RWPE1 (cell line): ENCODE measurements around the gene CYP4A22.
"Not testable (repeated sequence)": the region's sequence is repeated elsewhere in the genome, so short reads cannot be mapped to it uniquely, and the experiment has no call there.

Experiments
- CTCF ChIA-PET: fragments of 350-600 bp; sonication (Branson Sonifier 250); formaldehyde crosslinking; extraction: SDS; loops from one replicate; lab custom pipeline; 2021; lab: Yijun Ruan, JAX
- POLR2A ChIA-PET: fragments of 400-600 bp; formaldehyde crosslinking; extraction: SDS; loops from one replicate; lab custom pipeline; 2020; ENCODE audit warnings: antibody characterized with exemption; ENCODE audit not compliant: low non-redundant PET; lab: Yijun Ruan, JAX
- DNase-seq: peaks from one replicate; pipeline ENCODE4 v3.0.0; 2012; ENCODE audit warnings: low spot score
- H3K27ac ChIP-seq: fragments of 450-650 bp; 2 replicates; pipeline ENCODE4 v1.5.1; 2017
- TF ChIP-seq, protein P1 (sequence below): fragments of 450-650 bp; conservative IDR thresholded peaks from 2 replicates; pipeline ENCODE4 v1.5.1; 2017; ENCODE audit warnings: low read depth, mild to moderate bottlenecking

CYP4A22 gene

DNA sequence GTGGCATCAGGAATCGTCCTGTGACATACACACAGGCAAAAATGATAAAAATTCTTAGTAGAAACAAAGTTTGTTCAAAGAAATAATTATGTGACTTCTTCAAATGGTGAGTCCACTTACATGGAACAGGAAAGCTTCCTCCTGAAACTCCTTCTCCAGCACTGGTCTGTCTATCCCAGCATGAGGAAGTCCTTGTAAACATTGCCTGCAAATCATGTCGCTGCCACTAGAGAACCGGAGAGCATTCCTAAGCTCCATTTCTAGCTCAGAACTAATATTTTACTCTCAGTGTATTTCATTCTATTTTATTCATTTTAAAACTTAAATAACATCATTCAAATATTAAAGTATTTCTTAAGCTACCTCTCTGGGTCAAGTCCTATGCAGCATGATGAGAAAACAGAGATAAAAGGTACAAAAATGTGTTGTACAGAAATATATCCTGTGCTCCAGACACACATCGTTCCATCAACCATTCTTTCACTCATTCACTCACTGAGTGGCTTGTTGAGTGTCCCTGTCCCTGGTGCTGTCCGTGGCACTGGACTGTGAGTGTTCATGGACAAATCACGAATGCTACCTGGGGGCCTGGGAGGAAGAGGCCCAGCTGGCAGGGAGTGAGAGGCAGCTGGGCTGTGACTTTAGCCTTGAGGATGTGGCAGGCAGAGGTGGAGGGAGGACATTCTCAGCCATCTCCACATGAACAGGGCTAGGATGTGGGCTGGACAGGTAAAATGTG, 10.0 kb downstream of the CYP4A22 start:
- TF ChIP-seq, protein P1, sequence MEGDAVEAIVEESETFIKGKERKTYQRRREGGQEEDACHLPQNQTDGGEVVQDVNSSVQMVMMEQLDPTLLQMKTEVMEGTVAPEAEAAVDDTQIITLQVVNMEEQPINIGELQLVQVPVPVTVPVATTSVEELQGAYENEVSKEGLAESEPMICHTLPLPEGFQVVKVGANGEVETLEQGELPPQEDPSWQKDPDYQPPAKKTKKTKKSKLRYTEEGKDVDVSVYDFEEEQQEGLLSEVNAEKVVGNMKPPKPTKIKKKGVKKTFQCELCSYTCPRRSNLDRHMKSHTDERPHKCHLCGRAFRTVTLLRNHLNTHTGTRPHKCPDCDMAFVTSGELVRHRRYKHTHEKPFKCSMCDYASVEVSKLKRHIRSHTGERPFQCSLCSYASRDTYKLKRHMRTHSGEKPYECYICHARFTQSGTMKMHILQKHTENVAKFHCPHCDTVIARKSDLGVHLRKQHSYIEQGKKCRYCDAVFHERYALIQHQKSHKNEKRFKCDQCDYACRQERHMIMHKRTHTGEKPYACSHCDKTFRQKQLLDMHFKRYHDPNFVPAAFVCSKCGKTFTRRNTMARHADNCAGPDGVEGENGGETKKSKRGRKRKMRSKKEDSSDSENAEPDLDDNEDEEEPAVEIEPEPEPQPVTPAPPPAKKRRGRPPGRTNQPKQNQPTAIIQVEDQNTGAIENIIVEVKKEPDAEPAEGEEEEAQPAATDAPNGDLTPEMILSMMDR: no peak
- CTCF ChIA-PET: interaction anchor here (0.6 kb wide), 1 partner anchor 39 kb away, joined by 3 read pairs; no protein-coding TSS in a partner anchor
- POLR2A ChIA-PET: no interaction called here
- DNase-seq: no peak
- no peak overlapping the region for H3K27ac ChIP-seq

DNA sequence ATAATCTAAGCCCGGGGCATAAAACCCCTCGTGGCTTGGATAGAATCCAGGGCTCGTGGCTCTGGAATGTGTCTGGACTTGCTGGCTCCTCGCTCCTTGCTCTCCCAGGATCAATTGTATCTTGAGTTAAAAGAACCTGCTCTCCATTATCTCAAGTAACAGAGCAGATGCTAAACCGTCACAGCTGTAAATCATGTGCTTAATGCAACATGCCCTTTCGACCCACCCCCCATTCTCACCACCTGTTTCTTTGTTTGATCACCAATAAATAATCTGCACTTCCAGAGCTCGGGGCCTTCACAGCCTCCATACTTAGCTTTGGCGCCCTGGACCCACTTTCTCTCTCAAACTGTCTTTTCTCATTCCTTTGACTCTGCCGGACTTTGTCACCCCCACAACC, 11.9 kb downstream of the CYP4A22 start:
- H3K27ac ChIP-seq, POLR2A ChIA-PET, DNase-seq: not testable (repeated sequence)
- CTCF ChIA-PET: interaction anchor here (0.5 kb wide), 1 partner anchor 27 kb away, joined by 3 read pairs; no protein-coding TSS in a partner anchor

DNA sequence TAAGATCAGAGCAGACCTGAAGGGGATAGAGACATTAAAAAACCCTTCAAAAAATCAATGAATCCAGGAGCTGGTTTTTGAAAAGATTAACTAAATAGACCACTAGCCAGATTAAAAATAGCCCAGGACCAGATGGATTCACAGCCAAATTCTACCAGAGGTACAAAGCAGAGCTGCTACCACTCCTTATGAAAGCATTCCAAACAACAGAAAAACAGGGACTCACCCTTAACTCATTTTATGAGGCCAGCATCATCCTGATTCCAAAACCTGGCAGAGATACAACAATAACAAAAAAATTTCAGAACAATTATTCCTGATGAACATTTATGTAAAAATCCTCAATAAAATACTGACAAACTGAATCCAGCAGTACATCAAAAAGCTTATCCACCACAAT, 19.2 kb downstream of the CYP4A22 start:
- H3K27ac ChIP-seq, POLR2A ChIA-PET, DNase-seq: not testable (repeated sequence)
- CTCF ChIA-PET: interaction anchor here (0.6 kb wide), 1 partner anchor 170 kb away, joined by 4 read pairs; no protein-coding TSS in a partner anchor

DNA sequence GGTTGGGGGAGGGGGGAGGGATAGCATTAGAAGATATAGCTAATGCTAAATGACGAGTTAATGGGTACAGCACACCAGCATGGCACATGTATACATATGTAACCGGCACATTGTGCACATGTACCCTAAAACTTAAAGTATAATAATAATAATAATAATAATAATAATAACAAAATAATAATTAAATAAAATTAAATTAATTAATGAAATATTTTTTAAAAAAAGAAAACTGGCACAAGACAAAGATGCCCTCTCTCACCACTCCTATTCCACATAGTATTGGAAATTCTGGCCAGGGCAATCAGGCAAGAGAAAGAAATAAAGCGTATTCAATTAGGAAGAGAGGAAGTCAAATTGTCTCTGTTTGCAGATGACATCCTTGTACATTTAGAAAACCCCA, 20.7 kb downstream of the CYP4A22 start:
- CTCF ChIA-PET, POLR2A ChIA-PET, H3K27ac ChIP-seq: not testable (repeated sequence)

DNA sequence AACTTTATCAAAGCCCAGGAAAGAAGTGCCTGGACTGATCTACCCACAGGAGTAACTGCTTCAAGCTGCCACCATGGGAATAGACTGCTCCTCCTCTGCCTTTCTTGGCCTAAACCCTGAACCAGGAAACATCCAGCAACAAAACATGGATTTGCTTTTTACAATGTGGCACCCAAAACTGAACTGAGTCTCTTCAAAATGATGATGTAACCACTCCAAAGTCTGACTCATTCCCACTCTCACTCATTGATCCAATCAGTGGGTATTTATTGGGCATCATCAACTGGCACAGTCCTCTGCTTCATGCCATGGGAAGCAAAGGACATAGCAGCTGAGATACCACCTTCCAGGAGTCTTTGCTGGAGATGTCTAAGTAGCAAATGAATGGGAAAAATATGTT, 23.5 kb downstream of the CYP4A22 start:
- TF ChIP-seq, protein P1: no peak
- DNase-seq: no peak
- no peak overlapping the region for H3K27ac ChIP-seq
- POLR2A ChIA-PET: no interaction called here
- CTCF ChIA-PET: no interaction called here

More for the DNA sequence above, 20.7 kb downstream of the CYP4A22 start:
- DNase-seq: not testable (repeated sequence)

DNA sequence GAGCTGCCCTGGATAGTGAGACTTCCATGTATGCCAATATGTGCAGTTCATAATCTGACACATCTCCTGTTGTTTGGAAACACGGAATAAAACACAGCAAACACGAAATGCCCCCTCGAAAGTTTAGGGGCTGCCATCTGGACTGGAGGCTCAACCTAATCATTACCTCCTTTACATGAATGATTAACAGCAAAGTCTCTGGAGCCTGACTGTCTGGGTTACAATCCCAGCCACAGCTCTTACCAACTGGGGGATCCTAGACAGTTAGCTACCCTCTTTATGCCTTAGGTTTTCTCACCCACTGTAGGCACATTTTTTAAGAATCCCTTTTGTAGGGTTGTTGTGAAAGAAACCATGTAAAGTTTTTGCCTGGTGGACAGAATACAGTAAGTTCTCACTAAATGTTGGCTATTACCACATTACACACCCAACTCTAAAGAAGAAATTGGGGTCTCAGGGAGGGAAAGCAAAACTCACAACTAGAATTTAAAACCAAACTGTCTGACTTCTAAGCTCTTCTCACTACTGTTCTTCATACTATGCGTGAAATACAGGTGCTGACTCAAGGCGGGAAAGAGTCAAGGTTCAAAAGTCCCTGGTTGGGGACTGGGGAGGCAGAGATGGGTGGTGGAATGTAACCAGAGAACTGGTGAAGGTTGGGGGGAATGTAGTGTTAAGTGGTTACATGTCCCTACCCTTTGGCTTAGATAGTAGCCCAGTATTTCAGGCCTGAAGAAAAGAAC, 24.2 kb downstream of the CYP4A22 start:
- no peak overlapping the region for H3K27ac ChIP-seq
- no peak for DNase-seq
- ChIA-PET POLR2A (no interaction called here), CTCF (no interaction called here)
- TF ChIP-seq, protein P1: no peak

DNA sequence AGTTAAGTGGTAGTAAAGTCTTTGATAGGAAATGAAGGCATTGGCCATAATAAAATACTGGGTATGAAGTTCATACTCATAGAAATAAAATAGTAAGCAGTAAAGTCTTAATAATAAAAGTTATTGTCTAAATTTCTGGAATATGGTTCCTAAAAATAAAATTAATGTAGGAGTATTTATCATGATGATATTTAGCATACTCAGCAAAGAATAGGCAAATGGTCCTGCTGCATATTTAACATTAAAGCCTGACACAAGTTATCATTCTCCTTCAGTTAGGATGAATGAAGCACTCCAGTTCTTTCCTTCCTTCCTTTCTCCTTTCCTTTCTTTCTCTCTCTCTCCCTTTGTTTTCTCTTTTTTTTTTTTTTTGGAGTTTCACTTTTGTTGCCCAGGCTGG, 27.3 kb downstream of the CYP4A22 start:
- TF ChIP-seq, protein P1: no peak
- H3K27ac ChIP-seq: no peak overlapping the region
- ChIA-PET CTCF (interaction anchor here (0.8 kb wide), 1 partner anchor 29 kb away, joined by 4 read pairs; no protein-coding TSS in a partner anchor), POLR2A (no interaction called here)
- DNase-seq: no peak

DNA sequence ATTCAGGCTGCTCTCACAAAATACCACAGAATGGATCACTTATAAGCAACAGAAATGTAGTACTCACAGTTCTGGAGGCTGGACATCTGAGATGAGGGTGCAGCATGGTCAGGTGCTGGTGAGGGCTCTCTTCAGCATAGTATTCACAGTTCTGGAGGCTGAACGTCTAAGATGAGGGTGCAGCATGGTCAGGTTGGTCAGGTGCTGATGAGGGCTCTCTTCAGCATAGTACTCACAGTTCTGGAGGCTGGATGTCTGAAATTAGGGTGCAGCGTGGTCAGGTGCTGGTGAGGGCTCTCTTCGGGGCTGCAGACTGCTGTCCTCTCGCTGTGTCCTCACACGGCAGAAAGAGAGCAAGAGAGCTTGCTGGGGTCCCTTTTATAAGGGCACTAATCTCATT, 35.5 kb downstream of the CYP4A22 start:
- POLR2A ChIA-PET: no interaction called here
- TF ChIP-seq, protein P1: no peak

More for the DNA sequence above, 35.5 kb downstream of the CYP4A22 start:
- CTCF ChIA-PET: no interaction called here
- DNase-seq: no peak
- no peak overlapping the region for H3K27ac ChIP-seq
